ENCODE data around the gene DNAJB13. TPM values are rescaled to one million over a fixed set of nuclear protein-coding genes. Genes with fewer than 3 reads are reported as not detected.
A peak's percentile ranks its signal among the peaks of the same experiment; 100 is the strongest.

DNAJB13 gene
- total RNA-seq, 1 experiment from 2014 or later: 0.24 TPM

- Mint-ChIP-seq H3K4me1 (peaks cover 7% of the 10 kb centered on the region), H3K4me3 (no peak overlapping the region), H3K27me3 (ENCODE audit: low read depth) (no peaks in the 10 kb centered on the region), H3K36me3 (0 out of 2 replicates have a peak, but pooled peaks cover 3% of the 10 kb centered on the region), H3K27ac (0 out of 2 replicates have a peak overlapping the region, but pooled peaks have one; percentile 32), H3K9me3 (no peaks in the 10 kb centered on the region)
- no peak for TF ChIP-seq ZNF396 (CRISPR knock-in tag; IDR thresholded peaks at IDR 0.05; ENCODE audit: borderline replicate concordance)
- TF ChIP-seq SP1 (CRISPR knock-in tag; conservative IDR thresholded peaks at IDR 0.05): no peak
- TF ChIP-seq ZBTB43 (CRISPR knock-in tag; IDR thresholded peaks at IDR 0.05): no peak
- TF ChIP-seq ZNF423 (CRISPR knock-in tag; IDR thresholded peaks at IDR 0.05): no peak
- no peak for TF ChIP-seq AFF4 (CRISPR knock-in tag; IDR thresholded peaks at IDR 0.05; ENCODE audit: borderline replicate concordance)
- TF ChIP-seq FOXJ3 (CRISPR knock-in tag; IDR thresholded peaks at IDR 0.05; ENCODE audit: borderline replicate concordance): no peak
- no peak for TF ChIP-seq FOXK1 (CRISPR knock-in tag; IDR thresholded peaks at IDR 0.05)
- no peak for TF ChIP-seq SMAD4 (CRISPR knock-in tag; IDR thresholded peaks at IDR 0.05)
- TF ChIP-seq MYBL2 (CRISPR knock-in tag; IDR thresholded peaks at IDR 0.05): no peak
- no peak for TF ChIP-seq GABPB1 (CRISPR knock-in tag; IDR thresholded peaks at IDR 0.05)
- no peak for TF ChIP-seq PRRX2 (CRISPR knock-in tag; IDR thresholded peaks at IDR 0.05)
- TF ChIP-seq ZNF219 (CRISPR knock-in tag; IDR thresholded peaks at IDR 0.05; ENCODE audit: borderline replicate concordance): no peak
- TF ChIP-seq MLX (CRISPR knock-in tag; IDR thresholded peaks at IDR 0.05): no peak
- TF ChIP-seq NR2C2 (CRISPR knock-in tag; IDR thresholded peaks at IDR 0.05): no peak
- TF ChIP-seq RELA (CRISPR knock-in tag; IDR thresholded peaks at IDR 0.05; ENCODE audit: borderline replicate concordance): no peak
- TF ChIP-seq ATF6 (CRISPR knock-in tag; IDR thresholded peaks at IDR 0.05): no peak
- TF ChIP-seq CTCF (IDR thresholded peaks at IDR 0.05): no peak
- no peak for TF ChIP-seq EMX1 (CRISPR knock-in tag; IDR thresholded peaks at IDR 0.05)
- TF ChIP-seq TEAD1 (CRISPR knock-in tag; IDR thresholded peaks at IDR 0.05): no peak
- CTCF ChIA-PET: interaction anchor here (0.6 to 1.0 kb wide), 2 partner anchors 9 to 10 kb away, joined by 3 read pairs; no protein-coding TSS in a partner anchor
- ATAC-seq (peak; percentile 66), DNase-seq (ENCODE audit: low spot score) (no peak)
- POLR2A ChIA-PET: no interaction called here
These were observed 59.8 kb downstream of the DNAJB13 start for GRCh38 chr11:74010306-74011300.

Measured in WTC11 (cell line).